ENCODE results near the gene TRIM65. TPM values are rescaled to one million over a fixed set of nuclear protein-coding genes. Genes with fewer than 3 reads are reported as not detected.

The TRIM65 gene
- total and polyA plus RNA-seq, 10 of the 15 experiments (the other 5 are each of a cell fraction or from before 2014, with no cell fraction given) = 1.4 to 26.0 (median 10.8) TPM

DNA sequence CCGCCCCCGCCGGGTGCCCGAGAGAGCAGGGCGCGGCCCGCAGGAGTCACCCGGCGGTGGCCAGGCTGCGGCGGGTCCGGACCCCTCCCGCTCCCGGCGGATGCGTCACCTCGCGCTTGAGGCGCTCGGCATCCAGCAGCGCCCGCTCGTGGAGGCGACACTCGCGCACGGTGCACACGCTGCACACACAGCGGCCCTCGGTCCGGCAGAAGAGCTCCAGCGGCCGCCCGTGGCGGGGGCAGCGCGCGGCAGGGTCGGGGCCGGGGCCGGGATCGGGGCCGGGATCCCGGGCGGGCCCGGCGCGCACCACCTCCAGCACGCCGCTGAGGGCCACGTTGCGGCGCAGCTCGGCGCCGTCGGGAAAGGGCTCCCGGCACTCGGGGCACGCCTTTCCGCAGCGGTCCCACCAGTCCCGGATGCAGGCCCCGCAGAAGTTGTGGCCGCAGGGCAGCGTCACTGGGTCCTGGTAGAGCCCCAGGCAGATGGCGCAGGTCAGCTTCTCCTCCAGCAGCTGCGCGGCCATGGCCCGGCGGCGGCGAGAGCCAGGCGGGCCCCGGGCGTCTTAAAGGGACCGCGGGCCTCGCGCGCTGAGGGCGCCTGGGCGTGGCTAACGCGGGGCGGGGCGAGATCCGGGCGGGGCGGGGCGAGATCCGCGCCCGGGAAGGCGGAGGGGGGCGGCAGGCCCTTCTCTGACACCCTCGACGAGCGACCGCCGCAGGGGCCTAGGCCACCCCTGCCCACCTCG is at the start of gene TRIM65 (continued):
- TF ChIP-seq, protein P1, sequence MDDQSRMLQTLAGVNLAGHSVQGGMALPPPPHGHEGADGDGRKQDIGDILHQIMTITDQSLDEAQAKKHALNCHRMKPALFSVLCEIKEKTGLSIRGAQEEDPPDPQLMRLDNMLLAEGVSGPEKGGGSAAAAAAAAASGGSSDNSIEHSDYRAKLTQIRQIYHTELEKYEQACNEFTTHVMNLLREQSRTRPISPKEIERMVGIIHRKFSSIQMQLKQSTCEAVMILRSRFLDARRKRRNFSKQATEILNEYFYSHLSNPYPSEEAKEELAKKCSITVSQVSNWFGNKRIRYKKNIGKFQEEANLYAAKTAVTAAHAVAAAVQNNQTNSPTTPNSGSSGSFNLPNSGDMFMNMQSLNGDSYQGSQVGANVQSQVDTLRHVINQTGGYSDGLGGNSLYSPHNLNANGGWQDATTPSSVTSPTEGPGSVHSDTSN (IDR thresholded peaks at IDR 0.05; ENCODE audit: insufficient replicate concordance, low read depth, low read length) = no peak
- TF ChIP-seq, protein P2, sequence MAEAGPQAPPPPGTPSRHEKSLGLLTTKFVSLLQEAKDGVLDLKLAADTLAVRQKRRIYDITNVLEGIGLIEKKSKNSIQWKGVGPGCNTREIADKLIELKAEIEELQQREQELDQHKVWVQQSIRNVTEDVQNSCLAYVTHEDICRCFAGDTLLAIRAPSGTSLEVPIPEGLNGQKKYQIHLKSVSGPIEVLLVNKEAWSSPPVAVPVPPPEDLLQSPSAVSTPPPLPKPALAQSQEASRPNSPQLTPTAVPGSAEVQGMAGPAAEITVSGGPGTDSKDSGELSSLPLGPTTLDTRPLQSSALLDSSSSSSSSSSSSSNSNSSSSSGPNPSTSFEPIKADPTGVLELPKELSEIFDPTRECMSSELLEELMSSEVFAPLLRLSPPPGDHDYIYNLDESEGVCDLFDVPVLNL (IDR thresholded peaks at IDR 0.05; ENCODE audit: low read depth, low read length) = no peak
- TF ChIP-seq SUZ12 (IDR thresholded peaks at IDR 0.05; ENCODE audit: unreplicated experiment) (no peak), NFXL1 (IDR thresholded peaks at IDR 0.05; ENCODE audit: borderline replicate concordance) (no peak), JUNB (IDR thresholded peaks at IDR 0.05) (no peak), SPI1 (IDR thresholded peaks at IDR 0.05; ENCODE audit: borderline replicate concordance, insufficient read depth, low read depth, low read length) (no peak), HDAC6 (IDR thresholded peaks at IDR 0.05; ENCODE audit: unreplicated experiment) (no peak), ESRRA (IDR thresholded peaks at IDR 0.05; ENCODE audit: low read length) (no peak), TAF1 (IDR thresholded peaks at IDR 0.05; ENCODE audit: borderline replicate concordance, low read depth, low read length) (no peak), NFYA (IDR thresholded peaks at IDR 0.05; ENCODE audit: borderline replicate concordance, low read depth, low read length) (no peak), SIX5 (IDR thresholded peaks at IDR 0.05; ENCODE audit: low read depth, low read length, severe bottlenecking) (no peak), TCF7 (IDR thresholded peaks at IDR 0.05; ENCODE audit: borderline replicate concordance) (no peak), RB1 (IDR thresholded peaks at IDR 0.05; ENCODE audit: borderline replicate concordance) (peak; percentile 91; the same call in 1 of the 2 replicates), SUPT20H (IDR thresholded peaks at IDR 0.05; ENCODE audit: borderline replicate concordance, control insufficient read depth, low read depth, low read length) (no peak), KDM1A (IDR thresholded peaks at IDR 0.05; ENCODE audit: borderline replicate concordance) (no peak), NBN (IDR thresholded peaks at IDR 0.05) (no peak), SMAD5 (IDR thresholded peaks at IDR 0.05; ENCODE audit: low read depth) (0 out of 2 replicates have a peak, but pooled peaks have one; percentile 38)
- TF ChIP-seq, protein P3, sequence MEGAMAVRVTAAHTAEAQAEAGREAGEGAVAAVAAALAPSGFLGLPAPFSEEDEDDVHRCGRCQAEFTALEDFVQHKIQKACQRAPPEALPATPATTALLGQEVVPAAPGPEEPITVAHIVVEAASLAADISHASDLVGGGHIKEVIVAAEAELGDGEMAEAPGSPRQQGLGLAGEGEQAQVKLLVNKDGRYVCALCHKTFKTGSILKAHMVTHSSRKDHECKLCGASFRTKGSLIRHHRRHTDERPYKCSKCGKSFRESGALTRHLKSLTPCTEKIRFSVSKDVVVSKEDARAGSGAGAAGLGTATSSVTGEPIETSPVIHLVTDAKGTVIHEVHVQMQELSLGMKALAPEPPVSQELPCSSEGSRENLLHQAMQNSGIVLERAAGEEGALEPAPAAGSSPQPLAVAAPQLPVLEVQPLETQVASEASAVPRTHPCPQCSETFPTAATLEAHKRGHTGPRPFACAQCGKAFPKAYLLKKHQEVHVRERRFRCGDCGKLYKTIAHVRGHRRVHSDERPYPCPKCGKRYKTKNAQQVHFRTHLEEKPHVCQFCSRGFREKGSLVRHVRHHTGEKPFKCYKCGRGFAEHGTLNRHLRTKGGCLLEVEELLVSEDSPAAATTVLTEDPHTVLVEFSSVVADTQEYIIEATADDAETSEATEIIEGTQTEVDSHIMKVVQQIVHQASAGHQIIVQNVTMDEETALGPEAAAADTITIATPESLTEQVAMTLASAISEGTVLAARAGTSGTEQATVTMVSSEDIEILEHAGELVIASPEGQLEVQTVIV (IDR thresholded peaks at IDR 0.05; ENCODE audit: borderline replicate concordance, partially characterized antibody) = no peak
- TF ChIP-seq, protein P4, sequence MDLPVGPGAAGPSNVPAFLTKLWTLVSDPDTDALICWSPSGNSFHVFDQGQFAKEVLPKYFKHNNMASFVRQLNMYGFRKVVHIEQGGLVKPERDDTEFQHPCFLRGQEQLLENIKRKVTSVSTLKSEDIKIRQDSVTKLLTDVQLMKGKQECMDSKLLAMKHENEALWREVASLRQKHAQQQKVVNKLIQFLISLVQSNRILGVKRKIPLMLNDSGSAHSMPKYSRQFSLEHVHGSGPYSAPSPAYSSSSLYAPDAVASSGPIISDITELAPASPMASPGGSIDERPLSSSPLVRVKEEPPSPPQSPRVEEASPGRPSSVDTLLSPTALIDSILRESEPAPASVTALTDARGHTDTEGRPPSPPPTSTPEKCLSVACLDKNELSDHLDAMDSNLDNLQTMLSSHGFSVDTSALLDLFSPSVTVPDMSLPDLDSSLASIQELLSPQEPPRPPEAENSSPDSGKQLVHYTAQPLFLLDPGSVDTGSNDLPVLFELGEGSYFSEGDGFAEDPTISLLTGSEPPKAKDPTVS (IDR thresholded peaks at IDR 0.05; ENCODE audit: low read depth, low read length) = no peak
- TF ChIP-seq, protein P5, sequence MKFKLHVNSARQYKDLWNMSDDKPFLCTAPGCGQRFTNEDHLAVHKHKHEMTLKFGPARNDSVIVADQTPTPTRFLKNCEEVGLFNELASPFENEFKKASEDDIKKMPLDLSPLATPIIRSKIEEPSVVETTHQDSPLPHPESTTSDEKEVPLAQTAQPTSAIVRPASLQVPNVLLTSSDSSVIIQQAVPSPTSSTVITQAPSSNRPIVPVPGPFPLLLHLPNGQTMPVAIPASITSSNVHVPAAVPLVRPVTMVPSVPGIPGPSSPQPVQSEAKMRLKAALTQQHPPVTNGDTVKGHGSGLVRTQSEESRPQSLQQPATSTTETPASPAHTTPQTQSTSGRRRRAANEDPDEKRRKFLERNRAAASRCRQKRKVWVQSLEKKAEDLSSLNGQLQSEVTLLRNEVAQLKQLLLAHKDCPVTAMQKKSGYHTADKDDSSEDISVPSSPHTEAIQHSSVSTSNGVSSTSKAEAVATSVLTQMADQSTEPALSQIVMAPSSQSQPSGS (IDR thresholded peaks at IDR 0.05; ENCODE audit: low read length) = no peak

All from GM12878 (cell line).